HG03066 (cell line): ENCODE data around the gene CACNA1C.

Experiments used
- ATAC-seq: cut with Tn5 transposase; IDR thresholded peaks from one replicate; pipeline ENCODE4 v1.9.1; 2021; ENCODE audit warnings: low read depth; ENCODE audit not compliant: unreplicated experiment

The CACNA1C gene

DNA sequence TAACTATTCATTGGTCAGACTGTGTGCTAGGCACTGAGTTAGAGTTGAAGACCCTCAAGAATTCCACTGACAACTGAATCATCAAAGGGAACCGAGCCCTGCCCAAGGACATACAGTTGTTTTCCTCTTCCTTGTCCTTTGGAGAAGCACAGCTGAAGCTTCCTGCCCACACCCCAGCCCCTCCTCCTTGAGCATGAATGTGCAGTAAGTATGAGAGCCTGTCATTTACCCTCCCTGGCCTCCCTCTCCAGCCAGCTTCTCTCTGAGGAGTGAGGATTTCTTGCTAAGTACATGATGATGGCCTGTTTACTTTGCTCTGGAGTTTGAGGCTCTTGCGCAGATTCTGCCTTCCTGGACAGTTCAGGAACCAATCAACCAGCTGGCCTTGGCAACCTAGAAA is 235.2 kb downstream of the CACNA1C start:
- ATAC-seq, result no peak

DNA sequence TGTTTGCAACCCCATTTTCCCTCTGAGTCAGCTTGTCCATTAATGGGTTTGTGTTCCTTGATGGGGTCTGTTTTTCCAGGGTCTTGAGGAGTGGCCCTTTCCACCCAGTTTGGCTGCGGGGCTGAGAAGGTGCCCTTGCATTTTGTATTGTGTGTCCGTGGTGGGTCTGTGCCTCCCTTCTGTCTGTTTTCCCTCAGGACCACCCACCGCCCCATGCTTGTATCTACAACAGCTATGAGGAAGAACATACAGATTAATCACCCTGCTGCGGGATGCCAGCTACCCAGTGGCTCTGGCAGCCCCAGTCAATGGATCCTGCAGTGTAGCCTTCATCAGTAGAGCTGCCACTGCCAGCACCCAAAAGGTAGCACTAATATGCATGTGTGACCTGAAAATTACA is 235.7 kb downstream of the CACNA1C start:
- no peak for ATAC-seq

DNA sequence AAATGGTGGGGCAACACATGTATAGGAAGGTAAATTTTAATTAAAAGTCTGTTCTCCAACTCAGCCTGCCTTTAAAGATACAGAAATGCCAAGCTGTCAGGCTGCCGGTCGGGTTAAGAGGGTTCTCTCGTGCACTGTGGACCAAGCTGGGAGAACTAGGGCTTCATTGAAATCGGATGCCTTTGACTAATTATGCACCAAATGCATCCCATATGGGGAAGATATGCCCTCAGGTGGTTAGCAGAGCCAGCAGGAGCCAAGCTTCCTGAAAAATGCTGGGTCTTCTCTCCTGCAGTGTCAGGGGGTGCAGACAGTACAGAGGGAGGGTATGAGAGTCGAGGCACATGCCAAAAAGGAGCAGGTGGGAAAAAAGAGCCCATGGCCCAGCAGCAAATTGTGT is 236.1 kb downstream of the CACNA1C start:
- no peak for ATAC-seq

DNA sequence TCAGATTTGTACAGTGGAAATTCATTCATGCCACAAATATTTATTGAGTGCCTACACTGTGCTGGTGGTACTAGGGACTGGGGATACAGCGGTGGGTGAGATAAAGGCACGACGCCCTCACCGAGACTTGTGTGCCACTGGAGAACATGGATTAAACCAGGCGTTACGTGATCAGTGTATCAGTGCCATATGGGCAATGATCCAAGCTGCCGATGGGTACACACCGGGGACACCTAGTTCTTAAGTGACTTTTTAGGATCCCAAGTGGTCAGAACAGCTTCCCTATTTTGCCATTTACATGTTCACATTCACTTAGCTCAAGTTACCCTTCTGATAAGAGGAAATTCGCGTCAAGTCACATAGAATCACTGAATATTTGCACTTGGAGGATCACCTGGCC is 236.7 kb downstream of the CACNA1C start:
- ATAC-seq, result no peak

DNA sequence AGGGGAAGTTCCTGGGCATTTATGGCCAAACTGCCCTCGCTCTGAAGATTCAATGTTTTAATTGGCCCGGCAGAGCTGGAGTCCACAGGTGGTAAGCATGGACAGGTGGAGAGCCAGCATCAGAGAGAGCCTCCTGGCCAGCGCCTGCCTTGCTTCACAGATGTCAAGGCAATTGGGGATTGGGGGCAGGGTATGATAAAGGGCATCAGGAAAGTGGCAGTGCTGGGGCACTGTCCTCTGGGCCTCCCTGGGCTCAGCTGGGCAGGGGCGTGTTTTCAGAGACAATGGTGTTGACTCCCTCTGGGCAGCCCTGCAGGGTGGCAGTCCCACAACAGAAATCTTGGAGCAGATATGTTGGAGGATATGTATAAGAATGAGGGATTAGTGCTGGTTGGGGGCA is 237.3 kb downstream of the CACNA1C start:
- ATAC-seq, result no peak

DNA sequence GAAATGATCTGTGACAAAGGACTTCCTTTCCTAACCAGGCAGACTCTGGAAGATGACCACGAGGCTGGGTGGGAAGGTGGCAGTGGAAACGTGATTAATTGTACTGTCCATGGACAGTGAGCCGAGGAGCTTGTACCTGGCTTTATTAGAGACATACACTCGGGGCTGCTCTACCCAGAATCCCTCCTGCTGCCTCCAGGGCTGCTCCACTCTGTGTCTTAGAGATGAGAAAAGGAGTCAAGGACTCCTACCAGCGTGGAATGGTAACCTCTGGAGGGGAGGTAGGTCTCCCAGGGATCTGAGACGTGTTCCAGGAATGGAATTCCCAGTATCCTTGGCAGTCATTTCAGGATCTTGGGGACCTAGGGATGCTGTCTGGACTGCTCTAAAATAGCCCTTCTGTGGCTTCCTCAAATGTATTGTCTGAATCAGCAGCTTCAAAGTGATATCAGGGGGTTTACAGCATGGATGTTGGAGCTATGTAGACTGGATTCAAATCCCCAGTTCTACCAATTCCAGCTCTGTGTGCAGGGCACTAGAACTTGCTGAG is 237.8 kb downstream of the CACNA1C start:
- ATAC-seq, result no peak

DNA sequence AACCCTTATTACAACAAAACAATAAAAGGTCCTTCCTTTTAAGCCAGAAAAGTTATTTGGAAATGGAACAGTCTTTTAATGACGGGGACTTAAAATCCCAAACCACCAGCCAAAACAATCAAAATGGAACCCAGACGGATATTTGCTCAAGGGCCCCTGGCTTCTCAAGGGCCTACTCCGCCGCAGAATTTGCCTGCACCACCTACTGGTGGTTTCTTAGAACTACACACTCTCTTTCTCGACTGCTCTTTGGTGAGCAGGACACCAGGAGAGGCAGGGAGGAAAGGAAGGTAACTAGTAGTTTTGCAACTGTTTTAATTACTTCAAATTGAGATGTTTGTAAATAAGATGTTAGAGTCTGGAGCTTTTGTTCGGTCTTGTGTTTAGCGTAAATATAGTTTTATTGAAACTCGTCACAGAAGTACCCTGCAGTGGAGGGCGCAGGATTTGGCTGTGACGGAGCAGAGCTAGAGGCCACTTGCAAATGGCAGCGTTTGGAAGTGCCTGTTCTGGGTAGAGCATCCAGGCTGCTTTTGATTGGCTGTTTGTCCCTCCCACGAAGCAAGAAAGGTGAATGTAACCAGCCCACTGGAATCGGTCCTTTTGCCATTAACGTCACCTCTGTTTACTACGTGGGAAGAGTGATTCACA is 238.5 kb downstream of the CACNA1C start:
- no peak for ATAC-seq

DNA sequence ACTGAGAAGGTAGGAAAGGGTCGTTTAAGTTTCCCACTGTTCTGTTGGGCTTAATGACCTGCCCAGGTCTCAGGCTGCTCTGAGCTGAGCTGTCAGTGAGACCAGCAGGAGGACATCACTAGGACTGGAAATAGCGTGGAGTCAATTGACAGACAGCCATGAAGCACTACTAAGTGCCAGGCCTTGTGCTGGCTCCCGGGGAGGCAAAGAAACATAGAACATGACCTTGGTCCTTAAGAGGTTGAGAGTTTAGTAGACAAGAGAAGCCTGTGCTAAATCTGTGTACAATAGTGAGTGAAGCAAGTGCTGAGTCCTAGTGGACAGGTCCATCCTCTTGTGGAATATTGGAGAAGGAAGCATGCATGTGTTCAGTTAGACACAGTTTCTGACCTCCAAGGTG is 239.2 kb downstream of the CACNA1C start:
- ATAC-seq, result no peak

DNA sequence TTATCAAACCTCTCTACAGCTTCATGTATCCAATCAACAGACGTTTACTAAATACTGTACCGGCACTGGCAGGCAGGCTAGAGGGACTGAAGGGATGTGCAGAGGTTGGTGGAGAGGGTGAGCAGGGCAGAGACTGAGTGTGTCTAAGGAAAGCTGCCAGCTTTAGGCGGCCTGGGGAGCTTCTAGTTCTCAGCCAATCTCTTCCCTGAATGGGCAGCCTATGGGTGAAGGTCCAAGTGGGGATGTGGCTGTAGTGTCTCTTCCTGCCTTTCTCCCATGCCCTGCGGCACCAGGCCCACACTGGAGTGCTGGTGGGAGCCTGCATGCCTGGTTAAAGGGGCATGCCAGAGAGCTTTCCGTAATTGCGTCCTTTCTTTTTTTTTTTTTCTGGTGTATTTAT is 239.8 kb downstream of the CACNA1C start:
- no peak for ATAC-seq

DNA sequence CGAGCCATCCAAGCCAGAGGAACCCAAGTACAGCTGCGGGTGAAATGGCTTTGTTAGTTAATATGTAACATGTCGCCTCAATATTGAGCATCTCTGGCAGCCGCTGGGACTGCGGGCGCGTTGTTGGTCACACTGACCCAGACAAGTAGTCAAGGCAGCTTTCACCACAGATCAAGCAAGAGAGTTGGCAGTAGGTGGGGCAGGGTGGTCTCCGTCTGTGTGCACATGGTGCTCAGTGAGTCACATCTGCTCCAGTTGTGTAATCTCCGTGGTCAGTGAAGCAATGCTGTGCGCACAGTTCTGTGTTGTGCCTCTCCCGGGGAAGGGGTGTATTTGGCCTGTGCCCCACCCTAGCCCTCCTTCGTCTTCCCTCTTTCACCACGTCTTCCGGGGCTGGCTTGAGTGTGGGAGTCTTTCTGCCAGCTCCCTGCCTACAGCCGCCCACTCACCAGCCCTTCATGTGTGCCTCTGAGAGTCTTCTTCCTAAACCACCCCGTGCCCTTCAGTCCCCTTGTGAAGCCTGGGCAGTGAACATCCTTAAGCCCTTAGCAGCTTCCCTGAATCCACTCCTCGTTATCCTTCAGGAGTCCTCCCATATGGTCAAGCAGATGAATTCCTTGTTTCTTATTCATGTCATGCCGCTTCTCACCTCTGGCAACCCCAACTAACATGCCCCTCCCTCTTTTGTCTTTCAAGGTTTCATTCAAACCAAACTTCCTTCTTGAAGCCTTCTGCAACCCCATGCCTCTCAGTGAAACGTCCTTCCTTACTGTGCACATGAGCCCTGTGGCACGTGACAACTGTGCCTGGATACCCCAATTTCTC is 242.1 kb downstream of the CACNA1C start:
- no peak for ATAC-seq

DNA sequence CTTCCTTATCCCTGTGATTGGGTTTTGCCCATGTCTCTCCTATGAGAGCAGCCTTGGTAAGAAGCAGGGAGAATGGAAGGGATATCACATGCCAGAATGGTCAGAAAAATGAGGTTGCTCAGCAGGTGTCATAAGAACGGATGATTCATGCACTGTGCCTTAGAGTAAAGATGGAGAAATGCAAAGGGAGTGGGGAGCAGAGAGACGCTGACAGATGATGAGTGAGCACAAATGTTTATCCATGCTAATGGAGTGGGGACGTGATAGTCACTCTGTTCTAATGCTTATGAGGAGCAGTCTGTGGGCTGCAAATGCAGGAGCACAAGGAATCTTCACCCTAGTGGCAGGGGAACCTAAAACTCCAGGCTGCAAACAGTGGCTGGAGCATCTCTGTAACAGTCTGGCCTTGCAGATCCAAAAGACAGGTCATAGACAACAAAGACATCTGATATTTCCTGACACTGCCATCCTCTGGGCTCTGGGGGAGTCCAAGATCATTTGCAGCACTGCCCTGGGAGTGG is 243.2 kb downstream of the CACNA1C start:
- no peak for ATAC-seq

DNA sequence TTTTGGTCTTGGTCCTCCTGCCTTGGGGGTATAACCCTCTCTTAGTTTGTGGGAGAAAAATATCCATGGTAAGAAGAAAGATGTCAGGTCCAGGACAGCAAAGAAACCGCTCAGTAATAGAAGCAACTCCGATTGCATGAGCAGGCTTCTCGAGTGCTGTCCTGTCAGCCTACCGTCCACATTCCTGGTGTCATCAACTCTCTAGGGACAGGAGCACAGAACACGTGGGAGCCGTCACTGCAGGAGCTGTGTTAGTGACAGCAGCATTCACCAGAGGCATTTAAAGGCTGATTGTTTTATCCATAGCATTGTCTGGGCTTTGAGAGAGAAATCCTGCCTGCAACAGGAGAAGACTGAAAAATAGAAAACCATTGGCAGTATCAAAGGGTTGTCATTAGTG is 244.2 kb downstream of the CACNA1C start:
- no peak for ATAC-seq

DNA sequence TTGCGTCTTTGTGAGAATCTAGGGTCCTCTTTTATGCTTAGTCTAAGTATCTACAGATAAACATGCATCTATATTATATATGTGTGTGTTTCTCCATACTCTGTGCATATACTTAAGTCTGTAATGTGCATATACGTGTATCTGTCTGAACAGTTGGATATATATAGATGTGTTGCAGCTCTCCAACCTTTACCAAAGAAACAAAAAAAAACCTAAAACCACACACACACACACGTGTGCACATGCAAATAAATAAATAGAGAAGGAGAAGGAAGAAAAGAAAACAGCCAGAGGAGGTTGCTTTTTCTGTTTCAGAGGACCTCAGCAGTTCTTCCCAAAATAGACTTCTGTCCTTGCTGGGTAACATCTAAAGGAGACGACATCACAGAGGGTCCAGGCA is 244.9 kb downstream of the CACNA1C start:
- no peak for ATAC-seq

DNA sequence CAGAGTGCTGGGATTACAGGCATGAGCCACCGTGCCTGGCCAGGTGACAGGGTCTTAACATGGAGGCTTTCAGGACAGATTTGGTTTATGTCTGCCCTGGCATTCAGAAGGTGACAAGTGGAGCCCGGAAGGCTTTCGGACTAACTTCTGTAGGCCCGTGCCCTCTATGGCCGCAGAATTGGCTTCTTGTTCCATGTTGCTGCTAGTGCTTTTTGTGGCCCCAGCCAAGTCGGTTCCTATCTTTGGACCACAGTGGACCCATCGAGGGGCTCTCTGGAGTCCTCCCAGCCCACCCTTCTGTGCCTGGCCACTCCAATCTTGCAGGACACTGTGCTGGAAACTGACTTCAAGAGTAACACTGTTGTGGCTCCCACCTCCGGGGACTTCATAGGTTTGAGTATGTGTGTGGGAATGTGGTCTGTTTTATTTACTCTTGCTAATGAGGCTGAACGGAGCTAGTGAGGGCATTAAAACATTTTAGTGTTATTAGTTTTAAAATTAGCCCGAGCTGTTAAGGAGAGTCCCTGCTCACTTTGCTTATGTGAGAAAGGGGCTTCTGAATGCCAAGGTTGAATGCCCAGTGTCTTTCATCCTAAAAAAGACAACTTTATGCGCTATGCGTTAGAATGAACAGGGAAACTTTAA is 245.9 kb downstream of the CACNA1C start:
- no peak for ATAC-seq

DNA sequence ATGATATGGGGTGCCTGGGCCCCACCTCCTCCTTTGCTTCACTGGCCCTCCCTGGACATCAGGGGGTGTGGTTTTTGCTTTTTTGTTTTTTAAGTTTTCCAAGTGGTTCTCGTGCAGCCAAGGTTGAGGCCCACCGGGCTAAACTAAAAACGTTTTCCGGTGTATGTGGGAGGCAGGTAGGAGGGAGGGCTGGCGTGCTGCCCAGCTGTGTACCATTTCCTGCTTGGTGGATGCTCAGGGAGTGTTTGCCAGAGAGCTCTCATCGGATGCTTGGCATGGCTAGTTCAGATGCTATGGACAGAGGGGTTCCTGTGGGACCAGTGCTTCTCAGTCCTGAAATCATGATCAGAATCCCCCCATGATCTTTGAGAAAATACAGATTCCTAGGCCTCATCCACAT is 246.4 kb downstream of the CACNA1C start:
- no peak for ATAC-seq

DNA sequence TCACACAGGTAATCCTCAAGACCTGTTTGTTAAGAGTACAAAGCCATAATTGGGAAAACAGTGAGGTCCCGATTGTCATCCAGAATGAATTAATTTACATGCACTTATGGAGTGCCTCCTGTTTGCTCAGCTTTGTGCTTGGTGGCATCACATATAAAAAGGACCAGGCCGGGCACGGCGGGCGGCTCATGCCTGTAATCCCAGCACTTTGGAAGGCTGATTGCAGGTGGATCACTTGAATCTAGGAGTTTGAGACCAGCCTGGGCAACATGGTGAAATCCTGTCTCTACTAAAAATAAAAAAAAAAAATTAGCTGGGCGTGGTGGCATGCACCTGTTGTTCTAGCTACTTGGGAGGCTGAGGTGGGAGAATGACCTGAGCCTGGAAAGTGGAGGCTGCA is 247.4 kb downstream of the CACNA1C start:
- no peak for ATAC-seq

DNA sequence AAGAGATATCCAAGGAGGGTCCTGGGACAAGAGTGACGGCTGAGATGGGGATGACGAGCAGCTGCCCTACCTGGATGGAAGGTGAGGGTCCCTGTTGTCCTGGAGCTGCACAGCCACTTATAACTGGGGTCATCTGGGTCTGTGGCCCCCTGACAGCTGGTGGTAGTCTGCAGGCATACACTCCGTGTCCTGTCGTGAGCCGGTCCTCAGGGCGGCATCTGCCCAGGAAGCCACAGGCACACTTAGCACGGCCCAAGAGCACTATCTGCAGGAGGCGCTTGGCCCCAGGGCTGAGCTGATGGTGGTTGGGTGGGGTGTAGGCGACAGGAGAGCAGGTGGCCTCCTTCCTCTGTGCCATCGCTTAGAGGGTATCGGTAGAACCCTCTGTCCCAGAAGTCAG is 248.1 kb downstream of the CACNA1C start:
- ATAC-seq, result no peak

DNA sequence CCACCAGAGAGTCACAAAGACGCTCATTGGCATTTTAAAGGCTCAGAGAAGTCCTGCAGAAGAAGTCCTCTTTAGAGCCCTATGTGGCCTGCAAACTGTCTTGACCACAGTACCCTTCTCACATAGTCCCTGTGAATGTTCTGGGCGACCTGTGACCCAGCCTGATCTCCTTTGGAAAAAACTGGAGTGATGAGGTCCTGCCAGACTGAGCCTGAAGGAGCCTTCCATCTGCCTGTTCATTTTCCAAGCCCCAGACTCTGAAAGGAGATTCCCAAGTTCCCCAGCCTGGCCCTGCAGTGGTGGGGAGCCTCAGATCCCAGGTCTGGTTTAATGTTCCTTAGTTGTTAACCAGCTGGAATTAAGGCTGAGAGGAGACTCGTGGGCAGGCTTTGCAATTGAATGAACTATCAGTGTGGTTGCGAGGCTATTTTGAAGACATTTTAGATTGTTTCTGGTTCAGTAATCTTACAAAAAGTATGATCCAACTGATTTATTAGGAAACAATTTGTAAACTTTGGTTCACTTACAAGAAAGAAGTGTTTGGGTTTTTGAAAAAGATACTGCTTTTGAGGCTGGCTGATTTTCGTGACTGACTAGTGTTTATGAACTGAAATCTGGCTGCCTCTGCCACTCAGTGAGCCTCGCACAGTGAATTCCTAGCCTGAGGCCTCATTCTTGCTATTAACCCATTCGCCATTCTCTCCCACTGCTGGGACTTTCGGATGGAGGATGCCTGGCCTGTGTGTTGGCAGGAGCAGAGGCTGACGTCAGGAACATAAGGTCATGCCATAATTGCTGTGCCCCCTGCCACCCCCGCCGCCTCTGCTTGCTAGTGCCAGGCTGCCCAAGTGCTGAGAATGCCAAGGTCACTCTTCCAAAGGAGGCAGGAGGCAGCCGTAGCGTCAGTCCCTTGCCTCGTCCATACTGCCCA is 249.0 kb downstream of the CACNA1C start:
- no peak for ATAC-seq

DNA sequence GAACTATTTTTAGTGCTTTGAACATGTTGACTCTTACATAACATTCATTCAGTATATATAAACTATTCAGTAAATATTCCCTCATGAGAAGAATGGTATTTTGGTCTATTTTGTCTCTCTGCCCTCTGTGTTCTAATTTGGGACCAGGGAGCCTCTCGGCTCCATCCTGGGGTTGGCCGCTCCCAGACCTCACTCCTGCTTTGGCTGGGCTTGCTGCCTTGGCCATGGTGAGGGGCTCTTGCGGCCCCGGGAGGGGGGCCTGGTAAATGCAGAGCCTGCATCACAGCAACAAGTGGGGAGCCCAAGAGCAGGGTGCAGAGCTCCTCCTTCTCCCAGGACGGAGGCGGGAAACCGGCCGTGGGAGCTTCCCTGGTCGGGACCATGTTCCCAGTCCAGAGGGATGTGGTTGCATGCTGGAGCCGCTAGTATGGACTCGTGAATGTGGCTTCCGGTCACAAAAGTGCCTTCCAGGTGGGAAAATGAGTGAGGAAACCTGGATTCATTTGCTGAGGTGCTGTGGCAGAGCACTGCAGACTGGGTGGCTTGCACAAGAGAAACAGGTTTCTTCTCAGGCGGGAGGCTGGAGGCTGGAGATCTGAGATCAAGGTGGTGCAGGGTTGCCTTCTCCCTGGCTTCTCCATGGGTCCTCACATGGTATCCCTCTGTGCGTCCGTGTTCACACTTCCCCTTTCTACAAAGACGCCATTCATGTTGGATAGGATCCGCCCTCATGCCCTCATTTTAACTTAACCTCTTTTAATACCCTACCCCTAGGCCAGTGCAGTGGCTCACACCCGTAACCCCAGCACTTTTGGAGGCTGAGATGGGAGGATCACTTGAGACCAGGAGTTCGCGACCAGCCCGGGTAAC is 250.2 kb downstream of the CACNA1C start:
- ATAC-seq, result no peak
